Activated CD4-positive, alpha-beta T cell treated with anti-CD3 and anti-CD28 coated beads, Interleukin-2, amount 50 U/mL, for 1 hour (primary cell): Measurements from ENCODE around the gene TCERG1L.
"Not testable (repeated sequence)": the region's sequence is repeated elsewhere in the genome, so short reads cannot be mapped to it uniquely, and the experiment has no call there.

Source experiments
- DNase-seq: peaks from one replicate; pipeline ENCODE4 v3.0.0-alpha.2; 2020

Gene TCERG1L

GRCh38 chr10:131311661-131312477 is at the start of gene TCERG1L:
TCERG1L (minus strand) TSS chr10:131311721; CDS start chr10:131311635, 86 bp downstream.
- no peak for DNase-seq

GRCh38 chr10:131358741-131359442 is 47.4 kb upstream of the TCERG1L start:
- no peak for DNase-seq

- no peak for DNase-seq
These were observed 44.9 kb upstream of the TCERG1L start for GRCh38 chr10:131356442-131356841.

- DNase-seq, result no peak
These were observed 44.4 kb upstream of the TCERG1L start for GRCh38 chr10:131355881-131356280.

- DNase-seq, result no peak
These were observed 43.5 kb upstream of the TCERG1L start for GRCh38 chr10:131355056-131355455.

- DNase-seq, result no peak
These were observed 42.9 kb upstream of the TCERG1L start for GRCh38 chr10:131354380-131354779.

GRCh38 chr10:131352765-131353290 is 41.3 kb upstream of the TCERG1L start:
- DNase-seq, result no peak

- DNase-seq, result no peak
These were observed 39.1 kb upstream of the TCERG1L start for GRCh38 chr10:131350660-131351059.

- no peak for DNase-seq
These were observed 38.7 kb upstream of the TCERG1L start for GRCh38 chr10:131350245-131350644.

GRCh38 chr10:131346456-131346855 is 34.9 kb upstream of the TCERG1L start:
- DNase-seq, result no peak

- DNase-seq, result no peak
These were observed 34.2 kb upstream of the TCERG1L start for GRCh38 chr10:131345691-131346090.

- no peak for DNase-seq
These were observed 33.2 kb upstream of the TCERG1L start for GRCh38 chr10:131344747-131345146.

- DNase-seq, result no peak
These were observed 26.2 kb upstream of the TCERG1L start for GRCh38 chr10:131337741-131338140.

GRCh38 chr10:131332821-131333220 is 21.3 kb upstream of the TCERG1L start:
- no peak for DNase-seq

- DNase-seq, result no peak
These were observed 12.4 kb upstream of the TCERG1L start for GRCh38 chr10:131323880-131324279.

GRCh38 chr10:131323025-131323424 is 11.5 kb upstream of the TCERG1L start:
- DNase-seq, result no peak

GRCh38 chr10:131322575-131322974 is 11.1 kb upstream of the TCERG1L start:
- DNase-seq, result not testable (repeated sequence)

- no peak for DNase-seq
These were observed 9.5 kb upstream of the TCERG1L start for GRCh38 chr10:131320860-131321604.

- no peak for DNase-seq
These were observed 7.3 kb upstream of the TCERG1L start for GRCh38 chr10:131318814-131319213.

GRCh38 chr10:131318291-131318690 is 6.8 kb upstream of the TCERG1L start:
- DNase-seq, result no peak

GRCh38 chr10:131316321-131317075 is 5.0 kb upstream of the TCERG1L start:
- DNase-seq, result no peak

- DNase-seq, result no peak
These were observed 3.8 kb upstream of the TCERG1L start for GRCh38 chr10:131315344-131315743.
